Right lobe of liver (tissue), 6 donors: Measurements from ENCODE around the gene IQSEC3. TPM values are rescaled to one million over a fixed set of nuclear protein-coding genes. Genes with fewer than 3 reads are reported as not detected.

Experiments used
- ATAC-seq, 4 donors: fragments of 200-7000 bp; cut with Tn5 transposase; one replicate each; pipeline ENCODE4 v1.9.1; 2020; ENCODE audit warnings: mild to moderate bottlenecking in 4 of 4, moderate library complexity in 4 of 4
- DNase-seq, 3 donors: peaks; one replicate each; pipeline ENCODE4 v3.0.0-alpha.2; 2020
- H3K27ac ChIP-seq, 3 donors: fragments of 200-600 bp; one replicate each; pipeline ENCODE4 v1.8.0; 2022
- H3K27me3 ChIP-seq, 2 donors: fragments of 200-600 bp; one replicate each; pipeline ENCODE4 v1.8.0; 2022
- H3K36me3 ChIP-seq, 4 donors: fragments of 200-600 bp; sonication (generic) in 1 of 4; one replicate each; pipeline versions ENCODE4 v1.5.1 to v1.8.0; 2017 to 2022; ENCODE audit warnings: control low read depth in 1 of 4
- H3K4me1 ChIP-seq, 4 donors: fragments of 200-600 bp; sonication (generic) in 1 of 4; one replicate each; pipeline versions ENCODE4 v1.5.1 to v1.8.0; 2017 to 2022; ENCODE audit warnings: control low read depth in 1 of 4
- H3K4me3 ChIP-seq, 3 donors: fragments of 200-600 bp; one replicate each; pipeline ENCODE4 v1.8.0; 2022
- H3K9me3 ChIP-seq, 4 donors: fragments of 200-600 bp; sonication (generic) in 1 of 4; one replicate each; pipeline versions ENCODE4 v1.5.1 to v1.8.0; 2017 to 2022; ENCODE audit warnings: control low read depth in 1 of 4
- POLR2A ChIP-seq: fragments of 450-650 bp; IDR thresholded peaks from one replicate; pipeline ENCODE4 v1.6.1; 2017; ENCODE audit warnings: antibody characterized with exemption, mild to moderate bottlenecking
- WGBS: methylation state at CpG from one replicate; pipeline ENCODE4 v1.1.6; 2018; ENCODE audit warnings: low coverage, low lambda C conversion rate; ENCODE audit not compliant: insufficient coverage; ENCODE audit errors: missing lambda C conversion rate; 5-methylcytosine and 5-hydroxymethylcytosine counted together
- intact Hi-C, 2 donors: fragments of 100-400 bp; cut with DNase I; formaldehyde crosslinking; loops; one replicate each; pipeline versions ENCODE4 v1.11.2 to v1.14.1; 2022
- total RNA-seq, 6 experiments: library from RNA; depleted of rRNA in 2 of 6; stranded (reverse); fragments of >200 nt in 2 of 6; fragmentation: NEBNext Ultra II Directional in 3 of 6; extraction: Animal tissue kit (Norgen Biotek cat#: 25700) in 3 of 6; gene quantifications; one replicate each; pipeline versions ENCODE4 v1.1.0 to v1.2.4, GENCODE V29; 2016 to 2023
- TF ChIP-seq, protein P1 (sequence below), 4 donors: fragments of 200-600 bp in 3 of 4; fragments of 450-650 bp in 1 of 4; IDR thresholded peaks; one replicate each; pipeline versions ENCODE4 v1.5.1 to v1.8.0; 2016 to 2022; ENCODE audit warnings: antibody characterized with exemption in 4 of 4, mild to moderate bottlenecking in 2 of 4
- donor health status: DM: no; HTN: yes; CAD: no.
- donor health status: DM: no; HTN: no; CAD: no.
- donor health status: DM: no; HTN: no; CAD: no.
- donor health status: DM: no; HTN: yes; CAD: no.
- donor health status: DM: no; HTN: yes; CAD: no.

The IQSEC3 gene
- total RNA-seq, 6 experiments from 2014 or later = 0.05 to 0.64 (median 0.15) TPM; not detected in 1

DNA sequence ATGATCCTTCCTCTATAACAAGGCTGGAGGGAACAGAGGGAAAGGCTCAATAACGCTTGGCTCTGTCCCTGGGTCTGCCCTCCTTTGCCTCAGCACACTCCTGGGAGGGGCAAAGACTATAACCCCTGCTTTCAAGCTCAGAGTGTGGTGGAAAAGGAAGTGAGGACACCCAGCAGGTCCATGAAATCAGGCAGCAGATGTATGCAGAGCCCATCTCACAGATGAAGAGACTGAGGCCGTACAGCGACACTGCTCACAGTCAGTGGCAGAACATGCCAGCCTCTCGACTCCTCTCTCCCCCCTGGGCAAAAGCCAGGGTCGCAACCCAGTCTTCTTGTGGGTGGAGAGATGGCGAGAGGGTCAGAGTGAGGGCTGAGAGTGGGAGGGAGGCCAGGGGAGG, 107.6 kb downstream of the IQSEC3 start:
- whole genome bisulfite sequencing = 75% methylated on average over 4 of the region's 6 CpGs
- DNase-seq (no peak), ATAC-seq (no peak)
- Histone ChIP-seq H3K4me1 (peaks cover 0 to 20% (median 4%) of the 10 kb centered on the region in 4 donors), H3K27me3 (no peaks in the 10 kb centered on the region), H3K36me3 (no peaks in the 10 kb centered on the region), H3K9me3 (no peaks in the 10 kb centered on the region), H3K27ac (no peak overlapping the region), H3K4me3 (no peak overlapping the region)
- TF ChIP-seq, protein P1, sequence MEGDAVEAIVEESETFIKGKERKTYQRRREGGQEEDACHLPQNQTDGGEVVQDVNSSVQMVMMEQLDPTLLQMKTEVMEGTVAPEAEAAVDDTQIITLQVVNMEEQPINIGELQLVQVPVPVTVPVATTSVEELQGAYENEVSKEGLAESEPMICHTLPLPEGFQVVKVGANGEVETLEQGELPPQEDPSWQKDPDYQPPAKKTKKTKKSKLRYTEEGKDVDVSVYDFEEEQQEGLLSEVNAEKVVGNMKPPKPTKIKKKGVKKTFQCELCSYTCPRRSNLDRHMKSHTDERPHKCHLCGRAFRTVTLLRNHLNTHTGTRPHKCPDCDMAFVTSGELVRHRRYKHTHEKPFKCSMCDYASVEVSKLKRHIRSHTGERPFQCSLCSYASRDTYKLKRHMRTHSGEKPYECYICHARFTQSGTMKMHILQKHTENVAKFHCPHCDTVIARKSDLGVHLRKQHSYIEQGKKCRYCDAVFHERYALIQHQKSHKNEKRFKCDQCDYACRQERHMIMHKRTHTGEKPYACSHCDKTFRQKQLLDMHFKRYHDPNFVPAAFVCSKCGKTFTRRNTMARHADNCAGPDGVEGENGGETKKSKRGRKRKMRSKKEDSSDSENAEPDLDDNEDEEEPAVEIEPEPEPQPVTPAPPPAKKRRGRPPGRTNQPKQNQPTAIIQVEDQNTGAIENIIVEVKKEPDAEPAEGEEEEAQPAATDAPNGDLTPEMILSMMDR (IDR thresholded peaks at IDR 0.05) = no peak
- TF ChIP-seq POLR2A = no peak
- intact Hi-C loops = no loop called here

DNA sequence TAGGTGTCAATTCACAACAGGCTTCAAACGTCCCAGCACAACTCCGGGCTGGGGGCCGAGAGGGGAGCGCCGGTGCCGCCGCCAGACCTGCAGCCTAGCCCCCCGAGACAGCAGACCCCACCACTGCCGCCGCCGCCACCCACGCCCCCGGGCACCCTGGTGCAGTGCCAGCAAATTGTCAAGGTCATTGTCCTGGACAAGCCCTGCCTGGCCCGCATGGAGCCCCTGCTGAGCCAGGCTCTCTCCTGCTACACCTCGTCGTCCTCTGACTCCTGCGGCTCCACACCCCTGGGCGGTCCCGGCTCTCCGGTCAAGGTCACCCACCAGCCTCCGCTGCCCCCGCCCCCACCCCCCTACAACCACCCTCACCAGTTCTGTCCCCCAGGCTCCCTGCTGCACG, 108.0 kb downstream of the IQSEC3 start:
- peak in 1 of 4 donors; percentile 19 for ATAC-seq

DNA sequence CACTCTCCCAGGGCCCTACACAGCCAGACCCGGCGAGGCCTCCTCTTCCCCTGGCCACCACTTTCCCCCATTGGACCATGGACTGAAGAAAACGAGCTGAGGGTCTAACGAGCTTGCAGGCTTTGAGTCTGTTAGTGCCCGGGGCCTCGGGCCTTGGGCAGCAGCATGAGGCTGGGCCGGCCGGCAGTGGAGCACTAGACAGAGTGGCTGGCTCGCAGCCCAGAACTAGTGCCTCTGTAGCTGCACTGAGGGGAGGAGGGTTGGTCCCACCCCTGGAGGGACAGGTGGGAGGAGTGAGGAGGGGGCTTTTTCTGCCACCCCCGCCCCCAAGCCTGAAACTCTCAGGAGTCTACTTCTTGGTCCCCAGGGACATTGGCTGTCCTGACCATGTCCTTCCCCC, 108.7 kb downstream of the IQSEC3 start:
- 29% methylated on average over 4 of the region's 10 CpGs for WGBS
- no peak for TF ChIP-seq POLR2A
- TF ChIP-seq, protein P1 (IDR thresholded peaks at IDR 0.05) = no peak
- no peaks in the 10 kb centered on the region for H3K36me3 ChIP-seq
- intact Hi-C loops = no loop called here
- H3K4me1 ChIP-seq = peaks cover 0 to 26% (median 4%) of the 10 kb centered on the region in 4 donors
- no peaks in the 10 kb centered on the region for H3K27me3 ChIP-seq
- H3K9me3 ChIP-seq = no peaks in the 10 kb centered on the region
- no peak overlapping the region for H3K27ac ChIP-seq
- H3K4me3 ChIP-seq = no peak overlapping the region
- ATAC-seq = peak in 3 of 4 donors; percentile 14 to 30 (median 26)
- DNase-seq = no peak

More for the DNA sequence above, 108.0 kb downstream of the IQSEC3 start:
- no peak overlapping the region for H3K4me3 ChIP-seq
- no peak overlapping the region for H3K27ac ChIP-seq
- DNase-seq = no peak
- H3K36me3 ChIP-seq = no peaks in the 10 kb centered on the region
- peaks cover 0 to 25% (median 4%) of the 10 kb centered on the region in 4 donors for H3K4me1 ChIP-seq
- TF ChIP-seq, protein P1 (IDR thresholded peaks at IDR 0.05) = no peak
- no peak for TF ChIP-seq POLR2A
- H3K27me3 ChIP-seq = no peaks in the 10 kb centered on the region
- H3K9me3 ChIP-seq = no peaks in the 10 kb centered on the region
- WGBS = 18% methylated on average over 8 of the region's 23 CpGs
- intact Hi-C loops = no loop called here

DNA sequence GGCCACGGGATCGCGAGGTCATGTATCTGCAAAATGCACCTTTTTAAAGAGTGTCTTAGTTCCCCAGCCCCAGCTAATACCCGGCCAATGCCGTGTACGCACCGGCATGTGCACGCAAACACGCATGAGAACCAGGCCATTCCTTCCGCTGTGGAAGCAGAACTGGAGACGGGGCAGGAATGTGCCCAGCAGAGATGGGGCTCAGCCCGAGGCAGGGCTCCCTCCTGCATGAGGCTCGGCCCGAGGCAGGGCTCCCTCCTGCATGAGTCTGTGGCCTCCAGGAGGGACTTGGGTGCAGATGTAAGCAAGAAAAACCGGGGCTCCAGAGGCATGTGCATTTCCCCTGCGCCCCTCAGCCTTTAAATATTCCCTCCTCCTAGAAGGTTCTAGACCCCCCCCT, 109.2 kb downstream of the IQSEC3 start:
- intact Hi-C loops = no loop called here
- Histone ChIP-seq H3K4me3 (no peak overlapping the region), H3K27me3 (no peaks in the 10 kb centered on the region), H3K4me1 (peaks cover 0 to 28% (median 4%) of the 10 kb centered on the region in 4 donors), H3K36me3 (no peaks in the 10 kb centered on the region), H3K9me3 (no peaks in the 10 kb centered on the region), H3K27ac (peak overlapping the region in 2 of 3 donors; percentile 31 to 73)
- DNase-seq (no peak), ATAC-seq (no peak)
- 86% methylated on average over 9 of the region's 16 CpGs for WGBS
- no peak for TF ChIP-seq POLR2A
- TF ChIP-seq, protein P1 (IDR thresholded peaks at IDR 0.05) = no peak
